Measurements from ENCODE around the gene OR10AD1. TPM values are rescaled to one million over a fixed set of nuclear protein-coding genes. Genes with fewer than 3 reads are reported as not detected.

OR10AD1 gene
- total and polyA plus RNA-seq, 9 of the 15 experiments (the other 6 are each of a cell fraction or from before 2014, with no cell fraction given) = not detected

DNA sequence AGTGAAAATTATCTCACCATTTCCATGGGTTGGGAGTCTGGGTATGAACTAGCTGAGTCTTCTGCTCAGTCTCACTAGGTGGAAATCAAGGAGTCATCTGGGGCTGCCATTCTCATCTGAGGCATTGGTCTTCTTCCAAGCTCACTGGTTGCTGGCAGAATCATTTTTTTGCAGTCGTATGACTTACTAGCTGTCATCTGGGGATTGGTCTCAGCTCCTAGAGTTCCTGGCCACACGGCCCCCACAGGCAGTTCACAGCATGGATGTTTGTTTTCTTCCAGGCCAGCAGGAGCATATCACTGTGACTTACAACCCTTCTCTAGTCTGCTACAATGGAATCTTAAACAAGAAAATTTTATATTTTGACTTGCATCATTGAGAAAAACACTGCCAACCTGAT lies 18.6 kb upstream of the OR10AD1 start:
- Histone ChIP-seq H3K79me2 (ENCODE audit: control insufficient read depth, insufficient read depth, low read length) (no peaks in the 10 kb centered on the region), H3K4me2 (ENCODE audit: insufficient read depth, low read length) (no peak overlapping the region), H2AFZ (ENCODE audit: low read depth, low read length) (no peak overlapping the region), H3K9ac (ENCODE audit: insufficient read depth in 1 of 2, low read depth in 2 of 2, low read length in 2 of 2) (no peak overlapping the region), H3K9me3 (replicated peaks; ENCODE audit: control insufficient read depth, insufficient read depth, low read depth, low read length) (no peaks in the 10 kb centered on the region), H3K27ac (ENCODE audit: extremely low read depth, low read depth, low read length) (no peak overlapping the region), H3K36me3 (ENCODE audit: control insufficient read depth, insufficient read depth, low read length) (no peaks in the 10 kb centered on the region), H3K4me3 (no peak overlapping the region), H3K4me1 (replicated peaks in 1 of 2; ENCODE audit: control insufficient read depth in 2 of 2, insufficient read depth in 2 of 2, low read length in 2 of 2) (no peaks in the 10 kb centered on the region), H3K9me1 (ENCODE audit: control insufficient read depth, insufficient read depth, low read length) (no peaks in the 10 kb centered on the region), H3K27me3 (ENCODE audit: control insufficient read depth in 2 of 2, insufficient read depth in 2 of 2, low read length in 2 of 2) (no peaks in the 10 kb centered on the region; a peak in 1 of 5 replicates), H4K20me1 (replicated peaks; ENCODE audit: control insufficient read depth, insufficient read depth, low read length) (no peaks in the 10 kb centered on the region)
- ChIA-PET POLR2A (interaction anchor here (0.6 kb wide), 1 partner anchor 14 kb away, joined by 3 read pairs; no protein-coding TSS in a partner anchor), CTCF (ENCODE audit: low intra/inter-chr PET ratio) (no interaction called here)
- in situ Hi-C loops (cut with MboI) = no loop called here
- DNase-seq (ENCODE audit: extremely low read depth in 1 of 4, low spot score in 3 of 4) = no peak
- TF ChIP-seq MEIS2 (IDR thresholded peaks at IDR 0.05; ENCODE audit: partially characterized antibody) = peak; percentile 22
- TF ChIP-seq, protein P1, sequence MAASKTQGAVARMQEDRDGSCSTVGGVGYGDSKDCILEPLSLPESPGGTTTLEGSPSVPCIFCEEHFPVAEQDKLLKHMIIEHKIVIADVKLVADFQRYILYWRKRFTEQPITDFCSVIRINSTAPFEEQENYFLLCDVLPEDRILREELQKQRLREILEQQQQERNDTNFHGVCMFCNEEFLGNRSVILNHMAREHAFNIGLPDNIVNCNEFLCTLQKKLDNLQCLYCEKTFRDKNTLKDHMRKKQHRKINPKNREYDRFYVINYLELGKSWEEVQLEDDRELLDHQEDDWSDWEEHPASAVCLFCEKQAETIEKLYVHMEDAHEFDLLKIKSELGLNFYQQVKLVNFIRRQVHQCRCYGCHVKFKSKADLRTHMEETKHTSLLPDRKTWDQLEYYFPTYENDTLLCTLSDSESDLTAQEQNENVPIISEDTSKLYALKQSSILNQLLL (CRISPR knock-in tag; IDR thresholded peaks at IDR 0.05; ENCODE audit: borderline replicate concordance) = no peak
- TF ChIP-seq, protein P2, sequence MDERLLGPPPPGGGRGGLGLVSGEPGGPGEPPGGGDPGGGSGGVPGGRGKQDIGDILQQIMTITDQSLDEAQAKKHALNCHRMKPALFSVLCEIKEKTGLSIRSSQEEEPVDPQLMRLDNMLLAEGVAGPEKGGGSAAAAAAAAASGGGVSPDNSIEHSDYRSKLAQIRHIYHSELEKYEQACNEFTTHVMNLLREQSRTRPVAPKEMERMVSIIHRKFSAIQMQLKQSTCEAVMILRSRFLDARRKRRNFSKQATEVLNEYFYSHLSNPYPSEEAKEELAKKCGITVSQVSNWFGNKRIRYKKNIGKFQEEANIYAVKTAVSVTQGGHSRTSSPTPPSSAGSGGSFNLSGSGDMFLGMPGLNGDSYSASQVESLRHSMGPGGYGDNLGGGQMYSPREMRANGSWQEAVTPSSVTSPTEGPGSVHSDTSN (CRISPR knock-in tag; IDR thresholded peaks at IDR 0.05; ENCODE audit: low read depth) = no peak
- TF ChIP-seq, protein P2 (tag; conservative IDR thresholded peaks at IDR 0.05; ENCODE audit: low read depth) = peak; percentile 58
- 11% methylated on average over 2 of the region's 2 CpGs for WGBS (ENCODE audit: insufficient coverage, low coverage, missing lambda C conversion rate)
- ATAC-seq = peak; percentile 61
- BruUV-seq (replicated peaks) = no TSS peak
- no peak for FAIRE-seq
- intact Hi-C loops (cut with micrococcal nuclease) = no loop called here

Data from K562 (cell line).